Esophagus muscularis mucosa (tissue), 4 donors: ENCODE measurements around the gene LBHD1. TPM values are rescaled to one million over a fixed set of nuclear protein-coding genes. Genes with fewer than 3 reads are reported as not detected.
"Not testable (repeated sequence)": the region's sequence is repeated elsewhere in the genome, so short reads cannot be mapped to it uniquely, and the experiment has no call there.

ENCODE experiments used
- DNase-seq: peaks from one replicate; pipeline ENCODE4 v3.0.0-alpha.2; 2017; ENCODE audit errors: extremely low spot score
- H3K27ac ChIP-seq, 4 donors: fragments of 200-600 bp; sonication (generic); replicated peaks in 1 of 4; 1 replicate in 3 of 4; 2 replicates in 1 of 4; pipeline ENCODE4 v1.5.1; 2016 to 2019; ENCODE audit warnings: mild to moderate bottlenecking in 1 of 4
- H3K27me3 ChIP-seq, 4 donors: fragments of 200-600 bp; sonication (generic); one replicate each; pipeline versions ENCODE4 v1.5.1 to v1.6.0; 2016 to 2019
- H3K36me3 ChIP-seq, 4 donors: fragments of 200-600 bp; sonication (generic); one replicate each; pipeline ENCODE4 v1.5.1; 2016 to 2019
- H3K4me1 ChIP-seq, 4 donors: fragments of 200-600 bp; sonication (generic); one replicate each; pipeline ENCODE4 v1.5.1; 2016 to 2019
- H3K4me3 ChIP-seq, 4 donors: fragments of 200-600 bp; sonication (generic); 1 replicate in 2 of 4; 2 replicates in 2 of 4; pipeline ENCODE4 v1.5.1; 2016 to 2019; ENCODE audit warnings: mild to moderate bottlenecking in 4 of 4, moderate library complexity in 1 of 4
- H3K9me3 ChIP-seq, 4 donors: fragments of 200-600 bp; sonication (generic); 1 replicate in 3 of 4; 2 replicates in 1 of 4; pipeline ENCODE4 v1.5.1; 2016 to 2019
- EP300 ChIP-seq: sonication (generic); formaldehyde crosslinking; IDR thresholded peaks from one replicate; pipeline ENCODE4 v1.6.1; 2017; ENCODE audit warnings: antibody characterized with exemption
- POLR2A ChIP-seq: fragments of 450-650 bp; IDR thresholded peaks from one replicate; pipeline ENCODE4 v1.6.1; 2017; ENCODE audit warnings: antibody characterized with exemption, moderate library complexity, mild to moderate bottlenecking, low read depth
- POLR2AphosphoS5 ChIP-seq, 2 donors: sonication (generic); formaldehyde crosslinking; IDR thresholded peaks; one replicate each; pipeline ENCODE4 v1.6.1; 2017; ENCODE audit warnings: antibody characterized with exemption in 2 of 2
- WGBS: methylation state at CpG from one replicate; pipeline ENCODE4 v1.1.5; 2018; 5-methylcytosine and 5-hydroxymethylcytosine counted together
- intact Hi-C: fragments of 100-400 bp; cut with DNase I; formaldehyde crosslinking; loops from one replicate; pipeline ENCODE4 v1.15.1; 2023
- total RNA-seq, 4 donors: library from RNA; depleted of rRNA; stranded (reverse); fragments of >200 nt; gene quantifications; one replicate each; pipeline versions ENCODE4 v1.1.0 to v1.2.1, GENCODE V29; 2016
- TF ChIP-seq, protein P1 (sequence below), 3 experiments: fragments of 200-600 bp in 2 of 3; fragments of 450-650 bp in 1 of 3; sonication (generic) in 2 of 3; IDR thresholded peaks; one replicate each; pipeline ENCODE4 v1.5.1; 2017 to 2019; ENCODE audit warnings: antibody characterized with exemption in 3 of 3, mild to moderate bottlenecking in 2 of 3, moderate library complexity in 1 of 3

Gene LBHD1
- total RNA-seq, 4 donors from 2014 or later = 1.6 to 2.5 (median 1.7) TPM

DNA sequence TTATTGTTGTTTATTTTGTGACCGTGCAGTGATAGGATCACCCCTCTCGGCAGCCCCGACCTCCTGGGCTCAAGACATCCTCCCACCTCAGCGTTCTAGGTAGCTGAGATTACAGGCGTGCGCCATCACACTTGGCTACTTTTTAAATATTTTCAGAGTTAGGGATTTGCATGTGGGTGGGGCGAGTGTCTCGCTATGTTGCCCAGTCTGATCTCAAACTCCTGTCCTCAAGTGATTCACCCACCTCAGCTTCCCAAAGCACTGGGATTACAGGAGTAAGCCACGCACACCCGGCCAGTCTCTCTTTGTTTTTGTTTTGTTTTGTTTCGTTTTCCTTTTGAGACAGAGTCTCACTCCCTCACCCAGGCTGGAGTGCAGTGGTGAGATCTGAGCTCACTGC is 17.8 kb downstream of the LBHD1 start:
- DNase-seq = no peak
- Histone ChIP-seq H3K4me1 (peaks cover 15 to 30% (median 20%) of the 10 kb centered on the region in 4 donors), H3K27me3 (no peaks in the 10 kb centered on the region), H3K36me3 (peaks cover 6 to 9% (median 8%) of the 10 kb centered on the region in 4 donors), H3K4me3 (no peak overlapping the region), H3K27ac (no peak overlapping the region), H3K9me3 (no peaks in the 10 kb centered on the region)
- intact Hi-C loops = no loop called here
- WGBS = 89% methylated on average over 9 of the region's 11 CpGs
- TF ChIP-seq POLR2AphosphoS5 (IDR thresholded peaks at IDR 0.05) (no peak), EP300 (no peak), POLR2A (no peak)
- TF ChIP-seq, protein P1, sequence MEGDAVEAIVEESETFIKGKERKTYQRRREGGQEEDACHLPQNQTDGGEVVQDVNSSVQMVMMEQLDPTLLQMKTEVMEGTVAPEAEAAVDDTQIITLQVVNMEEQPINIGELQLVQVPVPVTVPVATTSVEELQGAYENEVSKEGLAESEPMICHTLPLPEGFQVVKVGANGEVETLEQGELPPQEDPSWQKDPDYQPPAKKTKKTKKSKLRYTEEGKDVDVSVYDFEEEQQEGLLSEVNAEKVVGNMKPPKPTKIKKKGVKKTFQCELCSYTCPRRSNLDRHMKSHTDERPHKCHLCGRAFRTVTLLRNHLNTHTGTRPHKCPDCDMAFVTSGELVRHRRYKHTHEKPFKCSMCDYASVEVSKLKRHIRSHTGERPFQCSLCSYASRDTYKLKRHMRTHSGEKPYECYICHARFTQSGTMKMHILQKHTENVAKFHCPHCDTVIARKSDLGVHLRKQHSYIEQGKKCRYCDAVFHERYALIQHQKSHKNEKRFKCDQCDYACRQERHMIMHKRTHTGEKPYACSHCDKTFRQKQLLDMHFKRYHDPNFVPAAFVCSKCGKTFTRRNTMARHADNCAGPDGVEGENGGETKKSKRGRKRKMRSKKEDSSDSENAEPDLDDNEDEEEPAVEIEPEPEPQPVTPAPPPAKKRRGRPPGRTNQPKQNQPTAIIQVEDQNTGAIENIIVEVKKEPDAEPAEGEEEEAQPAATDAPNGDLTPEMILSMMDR (IDR thresholded peaks at IDR 0.05) = no peak

DNA sequence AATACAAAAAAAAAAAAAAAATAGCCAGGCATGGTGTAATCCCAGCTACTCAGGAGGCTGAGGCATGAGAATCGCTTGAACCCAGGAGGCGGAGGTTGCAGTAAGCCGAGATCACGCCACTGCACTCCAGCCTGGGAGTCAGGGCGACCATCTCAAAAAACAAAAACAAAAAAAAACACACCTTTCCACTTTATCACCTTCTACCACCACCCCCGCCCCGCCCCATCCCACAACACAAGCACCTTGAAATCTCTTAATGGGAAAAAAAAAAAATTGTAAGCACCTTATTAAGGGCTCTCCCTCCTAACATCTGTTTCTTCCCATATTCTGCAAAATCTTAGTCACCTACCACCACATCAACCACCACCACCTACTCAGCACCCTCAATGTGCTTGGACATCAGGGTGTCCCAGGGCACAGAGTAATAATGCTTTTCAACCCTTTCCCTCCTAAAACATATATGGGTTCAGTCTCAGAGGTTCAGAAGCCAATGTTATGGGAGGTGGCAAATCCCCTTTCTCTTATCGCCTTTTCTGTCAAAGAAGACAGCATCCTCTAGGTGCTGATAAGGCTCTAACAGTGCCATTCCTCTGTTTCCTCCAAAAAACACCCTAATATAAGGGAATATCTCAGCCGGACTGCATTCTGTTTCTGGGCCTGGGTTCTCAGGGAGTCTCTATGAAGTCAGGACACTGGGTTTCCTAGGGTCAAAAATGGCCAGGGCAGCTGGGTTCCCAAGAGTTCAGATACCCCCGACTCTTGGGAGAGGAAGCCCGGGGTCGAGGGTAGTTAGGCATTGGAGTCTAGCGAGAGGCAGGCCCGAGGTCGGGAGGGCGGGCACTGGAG is 19.7 kb downstream of the LBHD1 start:
- H3K27ac ChIP-seq = peak overlapping the region; percentile 88 to 96 (median 94)
- intact Hi-C loops = no loop called here
- no peak for DNase-seq
- H3K9me3 ChIP-seq = no peaks in the 10 kb centered on the region
- peaks cover 15 to 31% (median 24%) of the 10 kb centered on the region in 4 donors for H3K4me1 ChIP-seq
- 57% methylated on average over 10 of the region's 16 CpGs for WGBS
- H3K4me3 ChIP-seq = peak overlapping the region; percentile 72 to 93 (median 88)
- H3K36me3 ChIP-seq = peaks cover 13 to 28% (median 26%) of the 10 kb centered on the region in 4 donors
- H3K27me3 ChIP-seq = no peaks in the 10 kb centered on the region
- TF ChIP-seq, protein P1 (IDR thresholded peaks at IDR 0.05) = no peak
- TF ChIP-seq POLR2AphosphoS5 (IDR thresholded peaks at IDR 0.05) = no peak
- TF ChIP-seq EP300 = no peak

DNA sequence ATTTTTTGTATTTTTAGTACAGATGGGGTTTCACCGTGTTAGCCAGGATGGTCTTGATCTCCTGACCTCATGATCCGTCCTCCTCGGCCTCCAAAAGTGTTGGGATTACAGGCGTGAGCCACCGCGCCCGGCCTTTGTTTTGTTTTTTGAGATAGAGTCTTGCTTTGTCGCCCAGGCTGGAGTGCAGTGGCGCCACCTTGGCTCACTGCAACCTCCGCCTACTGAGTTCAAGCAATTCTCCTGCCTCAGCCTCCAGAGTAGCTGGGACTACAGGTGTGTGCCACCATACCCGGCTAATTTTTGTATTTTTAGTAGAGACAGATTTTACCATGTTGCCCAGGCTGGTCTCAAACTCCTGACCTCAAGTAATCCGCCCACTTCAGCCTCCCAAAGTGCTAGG is 21.8 kb downstream of the LBHD1 start:
- H3K27me3 ChIP-seq, H3K4me3 ChIP-seq, DNase-seq, H3K27ac ChIP-seq, H3K9me3 ChIP-seq, intact Hi-C loops: not testable (repeated sequence)
- H3K36me3 ChIP-seq = peaks cover 13 to 29% (median 27%) of the 10 kb centered on the region in 4 donors
- WGBS = 96% methylated on average over 12 of the region's 12 CpGs
- H3K4me1 ChIP-seq = peaks cover 30 to 46% (median 38%) of the 10 kb centered on the region in 4 donors

DNA sequence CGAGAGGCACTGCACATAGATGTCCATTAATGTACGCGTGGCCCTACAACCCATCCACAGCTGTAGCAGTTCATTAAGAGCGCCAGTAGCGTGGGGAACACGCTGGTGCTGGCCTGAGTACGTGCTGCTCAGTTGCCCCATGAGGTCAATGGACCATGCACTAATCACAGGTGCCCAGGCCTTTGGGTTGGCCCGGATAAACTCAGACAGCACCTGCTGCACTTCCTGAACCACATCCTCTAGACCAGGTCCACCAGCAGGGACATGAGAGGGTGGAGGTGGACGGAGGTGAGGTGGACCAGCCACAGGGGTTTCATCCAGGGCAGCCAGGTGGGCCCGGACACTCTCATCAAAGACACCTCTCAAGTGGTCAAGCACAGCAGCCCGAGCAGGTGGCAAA is 22.6 kb downstream of the LBHD1 start:
- Histone ChIP-seq H3K4me1 (peaks cover 38 to 54% (median 46%) of the 10 kb centered on the region in 4 donors), H3K27me3 (no peaks in the 10 kb centered on the region), H3K9me3 (no peaks in the 10 kb centered on the region), H3K27ac (no peak overlapping the region), H3K4me3 (no peak overlapping the region), H3K36me3 (peaks cover 13 to 30% (median 28%) of the 10 kb centered on the region in 4 donors)
- no peak for DNase-seq
- intact Hi-C loops = no loop called here
- 91% methylated on average over 11 of the region's 11 CpGs for WGBS
- TF ChIP-seq POLR2AphosphoS5 (IDR thresholded peaks at IDR 0.05) = no peak
- TF ChIP-seq, protein P1 (IDR thresholded peaks at IDR 0.05) = no peak

DNA sequence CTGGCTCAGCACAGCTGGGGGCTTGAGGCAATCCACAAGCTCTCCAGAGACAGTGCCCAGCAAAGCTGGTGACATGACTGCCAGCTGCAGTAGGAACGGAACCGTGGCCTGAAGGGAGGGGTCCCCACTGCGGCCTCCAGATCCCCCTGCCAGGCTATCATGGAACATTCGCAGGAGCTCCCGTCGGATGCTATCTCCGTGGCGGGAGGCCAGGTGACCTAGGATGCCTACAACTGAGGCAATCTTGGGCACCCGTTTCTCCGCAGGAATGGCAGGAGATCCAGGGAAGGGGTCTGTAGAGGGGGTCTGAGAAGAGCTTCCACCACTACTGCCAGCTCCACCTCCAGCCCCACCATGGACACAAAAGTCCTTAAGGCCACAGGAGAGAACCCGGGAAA is 23.1 kb downstream of the LBHD1 start:
- no peaks in the 10 kb centered on the region for H3K27me3 ChIP-seq
- WGBS = 89% methylated on average over 6 of the region's 11 CpGs
- no peak overlapping the region for H3K27ac ChIP-seq
- H3K4me3 ChIP-seq = no peak overlapping the region
- no peak for DNase-seq
- intact Hi-C loops = no loop called here
- no peak for TF ChIP-seq POLR2AphosphoS5 (IDR thresholded peaks at IDR 0.05)
- no peak for TF ChIP-seq EP300
- no peak for TF ChIP-seq POLR2A
- TF ChIP-seq, protein P1 (IDR thresholded peaks at IDR 0.05) = no peak
- no peaks in the 10 kb centered on the region for H3K9me3 ChIP-seq
- H3K4me1 ChIP-seq = peaks cover 41 to 59% (median 48%) of the 10 kb centered on the region in 4 donors
- H3K36me3 ChIP-seq = peaks cover 18 to 35% (median 33%) of the 10 kb centered on the region in 4 donors
